Common myeloid progenitor, CD34-positive (primary cell): Measurements from ENCODE around the gene C1QL3.

Experiments
- CTCF ChIA-PET: fragments of 350-600 bp; sonication (Branson Sonifier 250); formaldehyde crosslinking; loops from one replicate; lab custom pipeline; 2021; ENCODE audit warnings: antibody characterized with exemption; lab: Charles Lee
- POLR2A ChIA-PET: fragments of 350-600 bp; sonication (Branson Sonifier 250); formaldehyde crosslinking; loops from one replicate; lab custom pipeline; 2021; ENCODE audit warnings: antibody characterized with exemption; lab: Charles Lee
- DNase-seq, 3 donors: peaks; one replicate each; pipeline versions ENCODE4 v3.0.0 to v3.0.0-alpha.2; 2013
- H3K27ac ChIP-seq, 2 experiments: 1 replicate in 1 of 2; 2 replicates in 1 of 2; pipeline ENCODE4 v1.7.0; 2013; ENCODE audit warnings: inconsistent platforms in 2 of 2, low read length in 2 of 2, mild to moderate bottlenecking in 2 of 2, low read depth in 1 of 2, moderate library complexity in 1 of 2; ENCODE audit not compliant: severe bottlenecking in 2 of 2, insufficient read depth in 1 of 2, poor library complexity in 1 of 2
- H3K27me3 ChIP-seq, 5 experiments: replicated peaks in 2 of 5; 1 replicate in 3 of 5; 2 replicates in 2 of 5; pipeline versions ENCODE4 v1.6.1 to v1.7.0; 2013; ENCODE audit warnings: low read length in 4 of 5, mild to moderate bottlenecking in 2 of 5, moderate library complexity in 2 of 5, inconsistent platforms in 1 of 5; ENCODE audit not compliant: insufficient read depth in 5 of 5, control insufficient read depth in 4 of 5
- H3K36me3 ChIP-seq, 4 experiments: 1 replicate in 2 of 4; 2 replicates in 2 of 4; pipeline versions ENCODE4 v1.6.1 to v1.7.0; 2013; ENCODE audit warnings: low read length in 3 of 4, control low read depth in 1 of 4, mild to moderate bottlenecking in 1 of 4; ENCODE audit not compliant: control insufficient read depth in 4 of 4, insufficient read depth in 4 of 4
- H3K4me1 ChIP-seq, 4 experiments: 1 replicate in 3 of 4; 2 replicates in 1 of 4; pipeline versions ENCODE4 v1.6.1 to v1.7.1; 2013; ENCODE audit warnings: low read length in 3 of 4, mild to moderate bottlenecking in 3 of 4, control low read depth in 1 of 4, inconsistent platforms in 1 of 4, moderate library complexity in 1 of 4; ENCODE audit not compliant: control insufficient read depth in 4 of 4, insufficient read depth in 4 of 4; ENCODE audit errors: control extremely low read depth in 1 of 4
- H3K4me3 ChIP-seq, 7 experiments: 1 replicate in 4 of 7; 2 replicates in 3 of 7; pipeline versions ENCODE4 v1.5.1 to v1.7.0; 2013; ENCODE audit warnings: mild to moderate bottlenecking in 7 of 7, low read length in 6 of 7, moderate library complexity in 6 of 7, inconsistent platforms in 2 of 7, low read depth in 2 of 7, control low read depth in 1 of 7; ENCODE audit not compliant: insufficient read depth in 4 of 7, control insufficient read depth in 1 of 7; ENCODE audit errors: extremely low read depth in 1 of 7
- H3K9me3 ChIP-seq, 5 experiments: 1 replicate in 4 of 5; 2 replicates in 1 of 5; pipeline versions ENCODE4 v1.6.1 to v1.7.1; 2013; ENCODE audit warnings: low read length in 4 of 5, mild to moderate bottlenecking in 2 of 5, inconsistent platforms in 1 of 5, low read depth in 1 of 5, moderate library complexity in 1 of 5; ENCODE audit not compliant: control insufficient read depth in 4 of 5, insufficient read depth in 2 of 5; ENCODE audit errors: control extremely low read depth in 1 of 5
- WGBS: methylation state at CpG from one replicate; pipeline ENCODE4 v1.1.5; 2013; ENCODE audit not compliant: insufficient coverage; 5-methylcytosine and 5-hydroxymethylcytosine counted together

The C1QL3 gene

GRCh38 chr10:16547973-16548372, 26.3 kb upstream of the C1QL3 start:
- 100% methylated on average over 1 of the region's 4 CpGs for WGBS
- Histone ChIP-seq H3K27ac (no peak overlapping the region), H3K4me3 (no peak overlapping the region), H3K9me3 (no peaks in the 10 kb centered on the region), H3K27me3 (no peaks in the 10 kb centered on the region), H3K36me3 (no peaks in the 10 kb centered on the region), H3K4me1 (no peaks in the 10 kb centered on the region)
- DNase-seq: no peak
- POLR2A ChIA-PET: no interaction called here
- CTCF ChIA-PET: interaction anchor here (0.5 kb wide), 1 partner anchor 197 kb away, joined by 3 read pairs; no protein-coding TSS in a partner anchor

GRCh38 chr10:16545116-16545736, 23.5 kb upstream of the C1QL3 start:
- Histone ChIP-seq H3K27me3 (no peaks in the 10 kb centered on the region), H3K27ac (no peak overlapping the region), H3K4me1 (no peaks in the 10 kb centered on the region), H3K9me3 (no peaks in the 10 kb centered on the region), H3K4me3 (no peak overlapping the region), H3K36me3 (no peaks in the 10 kb centered on the region)
- 44% methylated on average over 3 of the region's 7 CpGs for WGBS
- ChIA-PET POLR2A (interaction anchor here (0.6 kb wide), 1 partner anchor 244 kb away, joined by 3 read pairs; no protein-coding TSS in a partner anchor), CTCF (interaction anchor here (0.6 to 1.9 kb wide), 7 partner anchors 24 to 663 kb away, joined by 3 to 6 read pairs (median 4); partner anchors contain the start of gene C1QL3)
- peak; percentile 27 to 57 (median 52) for DNase-seq

GRCh38 chr10:16544591-16544990, 22.9 kb upstream of the C1QL3 start:
- POLR2A ChIA-PET: no interaction called here
- WGBS: 94% methylated on average over 2 of the region's 4 CpGs

GRCh38 chr10:16544099-16544498, 22.4 kb upstream of the C1QL3 start:
- Histone ChIP-seq H3K9me3 (no peaks in the 10 kb centered on the region), H3K4me1 (no peaks in the 10 kb centered on the region), H3K36me3 (no peaks in the 10 kb centered on the region), H3K27me3 (peaks cover 0 to 3% (median 0%) of the 10 kb centered on the region in 5 experiments), H3K27ac (no peak overlapping the region), H3K4me3 (no peak overlapping the region)
- DNase-seq: no peak
- 100% methylated on average over 2 of the region's 3 CpGs for WGBS
- CTCF ChIA-PET: interaction anchor here (1.1 kb wide), 2 partner anchors 30 to 53 kb away, joined by 3 to 4 read pairs; no protein-coding TSS in a partner anchor
- POLR2A ChIA-PET: interaction anchor here (0.7 kb wide), 1 partner anchor 610 kb away, joined by 3 read pairs; no protein-coding TSS in a partner anchor

More at GRCh38 chr10:16544591-16544990, 22.9 kb upstream of the C1QL3 start:
- H3K4me1 ChIP-seq: no peaks in the 10 kb centered on the region
- peaks cover 0 to 3% (median 0%) of the 10 kb centered on the region in 5 experiments for H3K27me3 ChIP-seq
- no peak overlapping the region for H3K27ac ChIP-seq
- H3K36me3 ChIP-seq: no peaks in the 10 kb centered on the region
- CTCF ChIA-PET: interaction anchor here (0.6 to 1.9 kb wide), 7 partner anchors 23 to 663 kb away, joined by 3 to 6 read pairs (median 4); partner anchors contain the start of gene C1QL3
- DNase-seq: no peak
- H3K4me3 ChIP-seq: no peak overlapping the region
- no peaks in the 10 kb centered on the region for H3K9me3 ChIP-seq

- ChIA-PET POLR2A (interaction anchor here (0.5 kb wide), 1 partner anchor 664 kb away, joined by 3 read pairs; no protein-coding TSS in a partner anchor), CTCF (no interaction called here)
- 100% methylated on average over 5 of the region's 5 CpGs for WGBS
Observed at GRCh38 chr10:16536155-16536554, 14.5 kb upstream of the C1QL3 start.

GRCh38 chr10:16529853-16530252, 8.2 kb upstream of the C1QL3 start:
- H3K4me1 ChIP-seq: no peaks in the 10 kb centered on the region
- no peak overlapping the region for H3K27ac ChIP-seq
- POLR2A ChIA-PET: no interaction called here
- WGBS: no CpG with 5 or more reads among the region's 3 CpGs
- H3K27me3 ChIP-seq: peaks cover 0 to under 1% (median 0%) of the 10 kb centered on the region in 5 experiments
- no peak overlapping the region for H3K4me3 ChIP-seq
- CTCF ChIA-PET: interaction anchor here (2.0 kb wide), 1 partner anchor 11 kb away, joined by 5 read pairs; no protein-coding TSS in a partner anchor
- no peak for DNase-seq
- H3K36me3 ChIP-seq: no peaks in the 10 kb centered on the region
- no peaks in the 10 kb centered on the region for H3K9me3 ChIP-seq

More at GRCh38 chr10:16536155-16536554, 14.5 kb upstream of the C1QL3 start:
- Histone ChIP-seq H3K9me3 (no peaks in the 10 kb centered on the region), H3K4me3 (no peak overlapping the region), H3K27me3 (peaks cover 0 to 5% (median 0%) of the 10 kb centered on the region in 5 experiments), H3K27ac (no peak overlapping the region), H3K36me3 (no peaks in the 10 kb centered on the region), H3K4me1 (no peaks in the 10 kb centered on the region)
- no peak for DNase-seq

GRCh38 chr10:16527452-16527851, 5.8 kb upstream of the C1QL3 start:
- DNase-seq: no peak
- Histone ChIP-seq H3K36me3 (no peaks in the 10 kb centered on the region), H3K27ac (no peak overlapping the region), H3K9me3 (no peaks in the 10 kb centered on the region), H3K4me1 (no peaks in the 10 kb centered on the region), H3K27me3 (peaks cover 0 to 16% (median 8%) of the 10 kb centered on the region in 5 experiments), H3K4me3 (no peak overlapping the region)
- POLR2A ChIA-PET: no interaction called here
- CTCF ChIA-PET: no interaction called here
- WGBS: 94% methylated on average over 3 of the region's 4 CpGs
